HFF-Myc (cell line): ENCODE results near the gene THPO.

Source experiments
- DNase-seq: peaks from one replicate; pipeline ENCODE4 v3.0.0-alpha.2; 2011; ENCODE audit warnings: low read depth; ENCODE audit errors: extremely low read depth
- H3K4me3 ChIP-seq: replicated peaks from 2 replicates; pipeline ENCODE4 v1.5.1; 2011; ENCODE audit warnings: low read depth, mild to moderate bottlenecking, control low read depth, low read length
- TF ChIP-seq, protein P1 (sequence below): IDR thresholded peaks from 2 replicates; pipeline ENCODE4 v1.5.1; 2012; ENCODE audit warnings: mild to moderate bottlenecking, low read depth, low read length, control low read depth; ENCODE audit errors: missing control alignments

THPO gene

DNA sequence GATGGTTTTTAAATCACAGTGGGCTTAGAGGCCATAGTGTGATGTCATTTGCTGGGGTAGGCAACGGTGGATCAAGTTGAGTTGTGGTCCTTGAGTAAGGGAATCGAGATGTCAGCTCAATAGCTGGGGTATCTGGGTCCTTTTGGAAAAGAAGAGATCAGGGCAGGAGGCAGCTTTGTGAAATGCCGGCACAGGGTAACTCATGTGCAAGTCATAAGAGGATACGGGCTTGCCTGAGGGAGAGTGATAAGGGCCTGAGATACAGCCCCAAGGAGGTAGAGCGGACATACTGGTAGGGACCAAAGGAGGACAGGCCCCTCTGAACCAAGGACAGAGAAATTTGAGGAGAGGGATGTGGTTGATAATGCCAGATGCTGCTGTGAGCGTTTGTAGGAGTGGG lies 44.8 kb downstream of the THPO start:
- TF ChIP-seq, protein P1, sequence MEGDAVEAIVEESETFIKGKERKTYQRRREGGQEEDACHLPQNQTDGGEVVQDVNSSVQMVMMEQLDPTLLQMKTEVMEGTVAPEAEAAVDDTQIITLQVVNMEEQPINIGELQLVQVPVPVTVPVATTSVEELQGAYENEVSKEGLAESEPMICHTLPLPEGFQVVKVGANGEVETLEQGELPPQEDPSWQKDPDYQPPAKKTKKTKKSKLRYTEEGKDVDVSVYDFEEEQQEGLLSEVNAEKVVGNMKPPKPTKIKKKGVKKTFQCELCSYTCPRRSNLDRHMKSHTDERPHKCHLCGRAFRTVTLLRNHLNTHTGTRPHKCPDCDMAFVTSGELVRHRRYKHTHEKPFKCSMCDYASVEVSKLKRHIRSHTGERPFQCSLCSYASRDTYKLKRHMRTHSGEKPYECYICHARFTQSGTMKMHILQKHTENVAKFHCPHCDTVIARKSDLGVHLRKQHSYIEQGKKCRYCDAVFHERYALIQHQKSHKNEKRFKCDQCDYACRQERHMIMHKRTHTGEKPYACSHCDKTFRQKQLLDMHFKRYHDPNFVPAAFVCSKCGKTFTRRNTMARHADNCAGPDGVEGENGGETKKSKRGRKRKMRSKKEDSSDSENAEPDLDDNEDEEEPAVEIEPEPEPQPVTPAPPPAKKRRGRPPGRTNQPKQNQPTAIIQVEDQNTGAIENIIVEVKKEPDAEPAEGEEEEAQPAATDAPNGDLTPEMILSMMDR, result no peak
- no peak for DNase-seq
- H3K4me3 ChIP-seq, result no peak overlapping the region

DNA sequence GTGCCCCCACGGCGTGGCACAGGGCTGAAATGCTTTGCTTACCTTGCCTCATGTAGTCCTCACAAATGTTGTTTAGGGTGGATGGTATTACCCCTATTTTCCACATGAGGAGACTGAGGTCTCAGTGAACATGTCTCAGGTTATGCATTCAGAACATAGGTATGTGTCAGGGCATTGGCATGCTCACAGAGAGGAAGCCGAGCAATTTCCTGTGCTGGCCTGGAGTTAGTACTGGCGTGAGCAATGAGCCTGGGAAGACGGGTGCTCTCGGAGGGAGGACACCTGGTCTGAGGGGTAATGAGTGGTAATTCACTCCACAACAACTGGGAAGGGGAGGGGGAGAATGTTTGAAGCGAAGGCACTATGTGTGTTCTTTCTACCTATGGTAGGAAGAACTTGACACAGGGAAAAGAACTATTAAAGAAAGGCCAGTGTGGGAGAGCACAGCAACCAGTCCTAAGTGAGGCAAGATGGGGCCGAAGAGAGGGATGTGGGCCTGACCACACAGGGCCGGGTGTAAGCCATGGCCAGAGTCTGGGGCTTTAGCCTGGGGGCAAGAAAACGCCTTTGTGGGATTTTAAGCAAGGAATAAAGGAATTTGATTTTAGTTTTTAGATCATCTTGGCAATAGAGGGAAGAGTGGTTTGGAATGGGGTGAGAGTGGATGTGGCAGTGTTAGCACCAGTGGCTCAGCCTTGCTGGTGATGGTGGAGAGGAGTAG lies 45.5 kb downstream of the THPO start:
- TF ChIP-seq, protein P1, result no peak
- H3K4me3 ChIP-seq, result no peak overlapping the region
- DNase-seq, result no peak

DNA sequence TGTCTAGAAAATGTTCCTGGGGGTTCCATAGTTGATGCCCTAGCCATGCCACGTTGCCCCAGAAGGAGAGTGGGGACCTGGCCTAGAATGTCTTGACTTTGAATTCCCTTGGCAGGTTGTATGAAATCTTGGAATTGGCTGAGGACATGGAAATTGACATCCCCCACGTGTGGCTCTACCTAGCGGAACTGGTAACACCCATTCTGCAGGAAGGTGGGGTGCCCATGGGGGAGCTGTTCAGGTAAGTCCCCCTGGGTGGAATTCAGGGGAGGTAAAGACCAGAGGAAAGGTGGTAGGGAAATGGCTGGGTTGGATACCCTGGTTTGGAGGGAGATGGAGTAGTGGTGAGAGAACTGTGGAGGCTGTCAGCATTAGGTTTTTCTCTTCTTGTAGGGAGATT lies 49.5 kb downstream of the THPO start:
- no peak for DNase-seq
- TF ChIP-seq, protein P1, result no peak
- no peak overlapping the region for H3K4me3 ChIP-seq

DNA sequence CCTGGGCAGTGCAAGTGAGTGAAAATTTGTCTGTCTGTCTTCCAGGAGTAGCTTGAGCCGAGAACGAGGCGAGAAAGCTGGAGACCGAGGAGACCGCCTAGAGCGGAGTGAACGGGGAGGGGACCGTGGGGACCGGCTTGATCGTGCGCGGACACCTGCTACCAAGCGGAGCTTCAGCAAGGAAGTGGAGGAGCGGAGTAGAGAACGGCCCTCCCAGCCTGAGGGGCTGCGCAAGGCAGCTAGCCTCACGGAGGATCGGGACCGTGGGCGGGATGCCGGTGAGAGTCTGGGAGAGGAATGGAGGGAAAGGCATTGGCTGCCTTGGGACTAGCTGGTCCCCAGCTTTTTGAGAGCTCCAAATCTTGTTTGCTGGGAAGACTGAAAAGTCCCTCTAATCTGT lies 50.8 kb downstream of the THPO start:
- TF ChIP-seq, protein P1, result no peak
- no peak overlapping the region for H3K4me3 ChIP-seq
- DNase-seq, result no peak

DNA sequence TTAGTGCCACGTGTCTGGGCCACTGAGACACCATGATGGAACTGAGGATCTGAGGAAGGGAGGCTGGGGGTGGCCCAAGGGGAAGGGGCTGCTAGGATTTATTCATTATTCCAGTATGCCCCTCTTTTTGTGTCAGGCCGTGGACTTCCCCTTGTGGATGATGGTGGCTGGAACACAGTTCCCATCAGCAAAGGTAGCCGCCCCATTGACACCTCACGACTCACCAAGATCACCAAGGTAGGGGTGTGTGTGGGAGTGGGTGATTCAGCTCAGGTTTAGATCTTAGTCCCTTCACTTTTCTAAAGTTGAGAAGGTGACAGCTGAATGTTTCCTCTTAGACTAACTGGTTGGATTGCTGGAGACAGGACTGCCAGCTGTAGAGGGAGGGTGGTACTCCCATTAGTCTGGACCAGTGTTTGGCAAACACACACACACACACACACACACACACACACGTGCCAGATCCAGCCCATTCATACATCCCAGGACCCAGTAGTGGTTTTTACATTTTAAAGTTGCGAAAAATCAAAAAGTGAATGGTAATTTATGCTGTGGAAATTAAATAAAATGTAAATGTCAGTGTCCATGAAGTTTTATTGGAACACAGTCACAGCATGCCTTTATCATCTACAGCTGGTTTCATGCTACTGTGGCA lies 52.2 kb downstream of the THPO start:
- H3K4me3 ChIP-seq, result no peak overlapping the region
- no peak for DNase-seq
- TF ChIP-seq, protein P1, result no peak

DNA sequence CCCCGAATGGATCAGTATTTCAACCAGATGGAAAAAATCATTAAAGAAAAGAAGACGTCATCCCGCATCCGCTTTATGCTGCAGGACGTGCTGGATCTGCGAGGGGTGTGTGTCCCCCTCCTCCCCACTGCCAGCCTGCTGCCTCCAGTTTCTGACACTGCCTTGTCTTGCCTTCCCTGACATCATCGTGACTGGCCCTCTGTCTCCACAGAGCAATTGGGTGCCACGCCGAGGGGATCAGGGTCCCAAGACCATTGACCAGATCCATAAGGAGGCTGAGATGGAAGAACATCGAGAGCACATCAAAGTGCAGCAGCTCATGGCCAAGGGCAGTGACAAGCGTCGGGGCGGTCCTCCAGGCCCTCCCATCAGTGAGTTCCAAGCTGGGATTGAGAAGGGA lies 52.7 kb downstream of the THPO start:
- TF ChIP-seq, protein P1, result no peak
- DNase-seq, result no peak
- H3K4me3 ChIP-seq, result no peak overlapping the region
